SK-N-SH treated with all-trans-retinoic acid at 6 μM for 48 hours (cell line): Measurements from ENCODE around the gene DDI1.

ENCODE experiments used
- ARNTL ChIP-seq: fragments of 450-650 bp; formaldehyde crosslinking; IDR thresholded peaks from 2 replicates; pipeline ENCODE4 v1.5.0; 2020; ENCODE audit warnings: low read depth, mild to moderate bottlenecking, moderate library complexity, borderline replicate concordance
- SNAI2 ChIP-seq: fragments of 250-450 bp; sonication (Bioruptor Pico); IDR thresholded peaks from 2 replicates; pipeline ENCODE4 v1.5.0; 2020; ENCODE audit warnings: mild to moderate bottlenecking, moderate library complexity
- TF ChIP-seq, protein P1 (sequence below): fragments of 250-450 bp; sonication (Bioruptor Pico); IDR thresholded peaks from 2 replicates; pipeline ENCODE4 v1.5.0; 2020; ENCODE audit warnings: mild to moderate bottlenecking, moderate library complexity
- TF ChIP-seq, protein P2 (sequence below): fragments of 250-450 bp; sonication (Bioruptor Pico); IDR thresholded peaks from 2 replicates; pipeline ENCODE4 v1.8.0; 2020; ENCODE audit warnings: mild to moderate bottlenecking, moderate library complexity, borderline replicate concordance

DNA sequence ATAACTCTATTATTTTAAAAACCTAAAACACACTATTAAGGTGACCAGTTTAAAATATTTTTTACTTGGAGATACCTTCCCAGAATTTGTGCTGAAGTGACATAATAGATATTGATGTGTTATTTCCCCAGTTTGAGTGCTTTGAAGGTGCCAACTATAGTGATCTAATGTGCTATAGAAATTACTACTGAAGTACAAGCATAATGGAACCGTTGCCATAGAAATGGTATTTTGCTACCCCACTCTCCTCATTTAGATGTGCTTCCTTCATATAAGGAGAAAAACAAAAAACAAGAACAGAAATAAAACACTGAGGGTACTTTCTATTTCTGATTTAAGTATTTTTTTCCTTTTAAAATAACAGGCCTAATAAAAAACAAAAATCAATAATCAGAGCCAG is 19.2 kb downstream of the DDI1 start:
- TF ChIP-seq, protein P1, sequence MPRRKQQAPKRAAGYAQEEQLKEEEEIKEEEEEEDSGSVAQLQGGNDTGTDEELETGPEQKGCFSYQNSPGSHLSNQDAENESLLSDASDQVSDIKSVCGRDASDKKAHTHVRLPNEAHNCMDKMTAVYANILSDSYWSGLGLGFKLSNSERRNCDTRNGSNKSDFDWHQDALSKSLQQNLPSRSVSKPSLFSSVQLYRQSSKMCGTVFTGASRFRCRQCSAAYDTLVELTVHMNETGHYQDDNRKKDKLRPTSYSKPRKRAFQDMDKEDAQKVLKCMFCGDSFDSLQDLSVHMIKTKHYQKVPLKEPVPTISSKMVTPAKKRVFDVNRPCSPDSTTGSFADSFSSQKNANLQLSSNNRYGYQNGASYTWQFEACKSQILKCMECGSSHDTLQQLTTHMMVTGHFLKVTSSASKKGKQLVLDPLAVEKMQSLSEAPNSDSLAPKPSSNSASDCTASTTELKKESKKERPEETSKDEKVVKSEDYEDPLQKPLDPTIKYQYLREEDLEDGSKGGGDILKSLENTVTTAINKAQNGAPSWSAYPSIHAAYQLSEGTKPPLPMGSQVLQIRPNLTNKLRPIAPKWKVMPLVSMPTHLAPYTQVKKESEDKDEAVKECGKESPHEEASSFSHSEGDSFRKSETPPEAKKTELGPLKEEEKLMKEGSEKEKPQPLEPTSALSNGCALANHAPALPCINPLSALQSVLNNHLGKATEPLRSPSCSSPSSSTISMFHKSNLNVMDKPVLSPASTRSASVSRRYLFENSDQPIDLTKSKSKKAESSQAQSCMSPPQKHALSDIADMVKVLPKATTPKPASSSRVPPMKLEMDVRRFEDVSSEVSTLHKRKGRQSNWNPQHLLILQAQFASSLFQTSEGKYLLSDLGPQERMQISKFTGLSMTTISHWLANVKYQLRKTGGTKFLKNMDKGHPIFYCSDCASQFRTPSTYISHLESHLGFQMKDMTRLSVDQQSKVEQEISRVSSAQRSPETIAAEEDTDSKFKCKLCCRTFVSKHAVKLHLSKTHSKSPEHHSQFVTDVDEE, result no peak
- no peak for TF ChIP-seq ARNTL (CRISPR knock-in tag)
- no peak for TF ChIP-seq SNAI2 (CRISPR knock-in tag)
- TF ChIP-seq, protein P2, sequence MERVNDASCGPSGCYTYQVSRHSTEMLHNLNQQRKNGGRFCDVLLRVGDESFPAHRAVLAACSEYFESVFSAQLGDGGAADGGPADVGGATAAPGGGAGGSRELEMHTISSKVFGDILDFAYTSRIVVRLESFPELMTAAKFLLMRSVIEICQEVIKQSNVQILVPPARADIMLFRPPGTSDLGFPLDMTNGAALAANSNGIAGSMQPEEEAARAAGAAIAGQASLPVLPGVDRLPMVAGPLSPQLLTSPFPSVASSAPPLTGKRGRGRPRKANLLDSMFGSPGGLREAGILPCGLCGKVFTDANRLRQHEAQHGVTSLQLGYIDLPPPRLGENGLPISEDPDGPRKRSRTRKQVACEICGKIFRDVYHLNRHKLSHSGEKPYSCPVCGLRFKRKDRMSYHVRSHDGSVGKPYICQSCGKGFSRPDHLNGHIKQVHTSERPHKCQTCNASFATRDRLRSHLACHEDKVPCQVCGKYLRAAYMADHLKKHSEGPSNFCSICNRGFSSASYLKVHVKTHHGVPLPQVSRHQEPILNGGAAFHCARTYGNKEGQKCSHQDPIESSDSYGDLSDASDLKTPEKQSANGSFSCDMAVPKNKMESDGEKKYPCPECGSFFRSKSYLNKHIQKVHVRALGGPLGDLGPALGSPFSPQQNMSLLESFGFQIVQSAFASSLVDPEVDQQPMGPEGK, result no peak
